DOHH2 (cell line): ENCODE measurements around the gene NSMCE1.

ENCODE experiments used
- H3F3A ChIP-seq: fragments of 200-600 bp; sonication (generic), shearing (Covaris generic); 2 replicates; pipeline ENCODE4 v1.6.0; 2016; ENCODE audit warnings: antibody characterized with exemption, mild to moderate bottlenecking; ENCODE audit not compliant: control insufficient read depth, insufficient read depth
- H3K27ac ChIP-seq: fragments of 200-600 bp; sonication (generic); 2 replicates; pipeline ENCODE4 v1.5.1; 2014; ENCODE audit warnings: low read depth, mild to moderate bottlenecking, low read length, moderate library complexity
- H3K27me3 ChIP-seq: fragments of 200-600 bp; sonication (generic); 2 replicates; pipeline ENCODE4 v1.6.1; 2014; ENCODE audit warnings: mild to moderate bottlenecking, low read length, mixed read lengths; ENCODE audit not compliant: control insufficient read depth
- H3K36me3 ChIP-seq: fragments of 200-600 bp; sonication (generic); 2 replicates; pipeline ENCODE4 v1.6.1; 2014; ENCODE audit warnings: mild to moderate bottlenecking, low read length, moderate library complexity, mixed read lengths; ENCODE audit not compliant: control insufficient read depth
- H3K4me1 ChIP-seq: fragments of 200-600 bp; sonication (generic); 2 replicates; pipeline ENCODE4 v1.6.1; 2014; ENCODE audit warnings: mild to moderate bottlenecking, low read length, mixed read lengths; ENCODE audit not compliant: control insufficient read depth
- H3K4me2 ChIP-seq: fragments of 200-600 bp; sonication (generic); 2 replicates; pipeline ENCODE4 v1.6.0; 2014; ENCODE audit warnings: mild to moderate bottlenecking, low read length, moderate library complexity
- H3K4me3 ChIP-seq: fragments of 200-600 bp; sonication (generic); 2 replicates; pipeline ENCODE4 v1.5.1; 2014; ENCODE audit warnings: mild to moderate bottlenecking, low read length, mixed read lengths
- H3K79me2 ChIP-seq: fragments of 200-600 bp; sonication (generic); 2 replicates; pipeline ENCODE4 v1.6.1; 2014; ENCODE audit warnings: mild to moderate bottlenecking, low read length, mixed read lengths; ENCODE audit not compliant: control insufficient read depth
- H3K9me2 ChIP-seq: fragments of 200-600 bp; sonication (generic); replicated peaks from 2 replicates; pipeline ENCODE4 v1.6.1; 2014; ENCODE audit warnings: mild to moderate bottlenecking, low read length, mixed read lengths; ENCODE audit not compliant: control insufficient read depth
- H3K9me3 ChIP-seq: fragments of 200-600 bp; sonication (generic); 2 replicates; pipeline ENCODE4 v1.6.1; 2014; ENCODE audit warnings: antibody characterized with exemption, low read length, mixed read lengths; ENCODE audit not compliant: control insufficient read depth, insufficient read depth
- H4K20me1 ChIP-seq: fragments of 200-600 bp; sonication (generic); 2 replicates; pipeline ENCODE4 v1.6.0; 2014; ENCODE audit warnings: low read depth, mild to moderate bottlenecking, antibody characterized with exemption, low read length, moderate library complexity; ENCODE audit not compliant: control insufficient read depth, insufficient read depth
- EZH2phosphoT487 ChIP-seq: fragments of 200-600 bp; sonication (generic); IDR thresholded peaks from 2 replicates; pipeline ENCODE4 v1.6.1; 2017; ENCODE audit warnings: borderline replicate concordance, mild to moderate bottlenecking, antibody characterized with exemption, low read length, moderate library complexity, mixed read lengths
- TF ChIP-seq, protein P1 (sequence below): fragments of 200-600 bp; sonication (generic); IDR thresholded peaks from one replicate; pipeline ENCODE4 v1.5.1; 2014; ENCODE audit warnings: antibody characterized with exemption, mild to moderate bottlenecking, low read depth, low read length; ENCODE audit not compliant: poor library complexity, severe bottlenecking

NSMCE1 gene

DNA sequence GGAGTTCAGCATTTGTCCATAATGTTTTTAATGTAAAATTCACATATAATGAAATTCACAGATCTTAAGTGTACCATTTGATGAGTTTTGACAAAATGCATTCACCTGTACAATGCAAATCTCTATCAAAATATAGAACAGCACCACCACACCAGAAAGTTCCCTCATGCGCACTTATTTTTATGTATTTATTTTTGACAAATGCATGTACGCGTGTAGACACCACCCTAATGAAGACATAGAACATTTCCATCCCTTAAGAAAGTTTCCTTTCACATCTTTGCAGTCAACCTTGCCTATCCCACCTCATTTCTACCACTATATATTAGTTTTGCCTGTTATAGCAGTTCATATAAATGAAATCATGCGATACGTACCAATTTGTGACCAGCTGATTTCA, 29.6 kb upstream of the NSMCE1 start:
- TF ChIP-seq EZH2phosphoT487: no peak
- TF ChIP-seq, protein P1, sequence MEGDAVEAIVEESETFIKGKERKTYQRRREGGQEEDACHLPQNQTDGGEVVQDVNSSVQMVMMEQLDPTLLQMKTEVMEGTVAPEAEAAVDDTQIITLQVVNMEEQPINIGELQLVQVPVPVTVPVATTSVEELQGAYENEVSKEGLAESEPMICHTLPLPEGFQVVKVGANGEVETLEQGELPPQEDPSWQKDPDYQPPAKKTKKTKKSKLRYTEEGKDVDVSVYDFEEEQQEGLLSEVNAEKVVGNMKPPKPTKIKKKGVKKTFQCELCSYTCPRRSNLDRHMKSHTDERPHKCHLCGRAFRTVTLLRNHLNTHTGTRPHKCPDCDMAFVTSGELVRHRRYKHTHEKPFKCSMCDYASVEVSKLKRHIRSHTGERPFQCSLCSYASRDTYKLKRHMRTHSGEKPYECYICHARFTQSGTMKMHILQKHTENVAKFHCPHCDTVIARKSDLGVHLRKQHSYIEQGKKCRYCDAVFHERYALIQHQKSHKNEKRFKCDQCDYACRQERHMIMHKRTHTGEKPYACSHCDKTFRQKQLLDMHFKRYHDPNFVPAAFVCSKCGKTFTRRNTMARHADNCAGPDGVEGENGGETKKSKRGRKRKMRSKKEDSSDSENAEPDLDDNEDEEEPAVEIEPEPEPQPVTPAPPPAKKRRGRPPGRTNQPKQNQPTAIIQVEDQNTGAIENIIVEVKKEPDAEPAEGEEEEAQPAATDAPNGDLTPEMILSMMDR: no peak
- Histone ChIP-seq H3K36me3 (no peaks in the 10 kb centered on the region), H4K20me1 (no peaks in the 10 kb centered on the region), H3K4me3 (peak overlapping the region; percentile 53), H3K27ac (peak overlapping the region; percentile 98), H3K4me1 (peaks cover 90% of the 10 kb centered on the region), H3K27me3 (no peaks in the 10 kb centered on the region), H3K9me3 (no peaks in the 10 kb centered on the region), H3K79me2 (no peaks in the 10 kb centered on the region), H3F3A (peaks cover 66% of the 10 kb centered on the region), H3K4me2 (peak overlapping the region; percentile 59), H3K9me2 (no peaks in the 10 kb centered on the region)

DNA sequence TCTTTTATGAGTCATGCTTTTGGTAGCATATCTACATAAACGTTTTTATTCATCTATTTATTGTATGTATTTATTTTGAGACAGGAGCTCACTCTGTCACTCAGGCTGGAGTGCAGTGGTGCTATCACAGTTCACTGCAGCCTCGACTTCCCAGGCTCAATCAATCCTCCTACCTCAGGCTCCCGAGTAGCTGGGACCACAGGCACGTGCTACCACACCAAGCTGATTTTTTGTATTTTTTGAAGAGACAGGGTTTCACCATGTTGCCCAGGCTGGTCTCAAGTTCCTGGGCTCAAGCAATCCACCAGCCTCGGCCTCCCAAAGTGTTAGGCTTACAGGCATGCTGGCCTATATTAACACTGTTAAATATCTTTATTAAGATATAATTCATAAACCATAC, 24.8 kb upstream of the NSMCE1 start:
- H3K36me3 ChIP-seq: no peaks in the 10 kb centered on the region
- no peak overlapping the region for H3K4me3 ChIP-seq
- H4K20me1 ChIP-seq: no peaks in the 10 kb centered on the region
- H3K9me3 ChIP-seq: no peaks in the 10 kb centered on the region
- TF ChIP-seq EZH2phosphoT487: no peak
- TF ChIP-seq, protein P1: no peak
- no peak overlapping the region for H3K4me2 ChIP-seq
- no peaks in the 10 kb centered on the region for H3K27me3 ChIP-seq
- peaks cover 57% of the 10 kb centered on the region for H3K4me1 ChIP-seq
- peaks cover 31% of the 10 kb centered on the region for H3F3A ChIP-seq
- H3K79me2 ChIP-seq: no peaks in the 10 kb centered on the region
- H3K27ac ChIP-seq: no peak overlapping the region
- no peaks in the 10 kb centered on the region for H3K9me2 ChIP-seq

DNA sequence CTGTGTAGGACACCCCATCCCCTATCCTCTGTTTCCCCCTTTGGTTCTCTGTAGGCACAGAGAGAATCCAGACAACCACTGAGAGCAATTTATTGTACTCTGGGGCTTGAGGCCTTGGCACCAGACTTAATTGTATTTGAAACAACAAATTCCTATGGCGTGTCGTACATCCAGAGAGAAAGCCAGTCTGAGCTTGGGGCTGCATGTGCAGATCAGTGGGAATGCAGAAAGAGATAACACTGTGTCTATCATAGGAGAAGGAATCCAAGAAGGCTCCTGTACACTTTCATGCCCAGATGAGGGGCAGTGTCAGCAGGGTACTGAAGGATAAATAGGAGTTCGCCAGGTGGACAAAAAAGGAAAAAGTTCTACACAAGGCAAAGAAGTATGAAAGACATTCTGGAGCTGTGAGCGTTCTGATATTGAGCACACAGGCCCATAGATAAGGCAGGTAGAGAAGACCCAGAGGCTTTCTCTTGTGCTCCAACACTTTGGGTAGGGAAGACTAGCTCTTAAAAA, 23.2 kb upstream of the NSMCE1 start:
- peaks cover 43% of the 10 kb centered on the region for H3K4me1 ChIP-seq
- no peak overlapping the region for H3K4me2 ChIP-seq
- no peak for TF ChIP-seq EZH2phosphoT487
- TF ChIP-seq, protein P1: no peak
- no peaks in the 10 kb centered on the region for H3K9me2 ChIP-seq
- H3K4me3 ChIP-seq: no peak overlapping the region
- H3K27ac ChIP-seq: no peak overlapping the region
- H3K9me3 ChIP-seq: no peaks in the 10 kb centered on the region
- no peaks in the 10 kb centered on the region for H3K27me3 ChIP-seq
- no peaks in the 10 kb centered on the region for H4K20me1 ChIP-seq
- H3K79me2 ChIP-seq: no peaks in the 10 kb centered on the region
- no peaks in the 10 kb centered on the region for H3K36me3 ChIP-seq
- H3F3A ChIP-seq: peaks cover 20% of the 10 kb centered on the region
